GM12878 (cell line): Measurements from ENCODE around the gene ITGA8.

Experiments used
- POLR2A ChIP-seq: IDR thresholded peaks from 2 replicates; pipeline ENCODE4 v1.6.1; 2011; ENCODE audit warnings: low read depth, mild to moderate bottlenecking, low read length
- SIN3A ChIP-seq: IDR thresholded peaks from 2 replicates; pipeline ENCODE4 v1.6.1; 2012; ENCODE audit warnings: low read depth, low read length, improper control_type of control experiment

DNA sequence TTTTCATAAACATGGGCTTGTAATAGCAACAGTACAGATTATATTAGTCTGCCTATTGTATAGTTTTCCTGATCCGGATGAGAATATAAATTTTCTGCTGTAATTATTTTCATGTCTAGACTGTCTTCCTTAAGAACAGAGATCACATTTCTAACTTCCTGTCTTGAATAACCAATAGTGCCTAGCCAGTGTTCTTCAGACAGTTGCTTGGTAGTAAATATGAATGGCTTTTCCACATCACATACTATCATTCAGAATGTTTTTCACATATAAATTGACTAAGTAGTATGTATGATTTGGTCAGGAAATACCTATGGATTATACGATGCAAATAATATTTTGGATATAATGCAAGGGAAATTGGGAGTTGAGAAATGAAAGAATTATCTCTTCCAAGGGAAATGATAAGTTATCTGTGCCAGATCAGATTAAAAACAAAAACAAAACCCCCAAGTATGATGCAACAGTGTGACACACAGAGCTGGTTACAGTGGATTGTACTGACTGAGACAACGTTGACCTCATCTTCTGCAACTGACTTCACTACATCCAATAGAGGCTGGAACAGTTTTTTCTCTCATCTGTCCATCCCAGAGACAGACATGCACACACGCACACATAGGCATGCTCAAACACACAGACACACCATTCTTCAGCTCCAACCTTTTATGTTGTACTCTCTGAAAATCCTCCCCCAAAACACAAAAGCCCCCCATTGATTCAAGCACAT lies 16.4 kb downstream of the ITGA8 start:
- TF ChIP-seq SIN3A, result no peak
- no peak for TF ChIP-seq POLR2A
